HEK293 (cell line): ENCODE measurements around the gene LRRC49.

Experiments
- FEZF1 ChIP-seq: fragments of 450-650 bp; formaldehyde crosslinking; IDR thresholded peaks from 2 replicates; pipeline ENCODE4 v1.5.1; 2016; ENCODE audit warnings: missing biosample characterization, missing genetic modification characterization
- GLI4 ChIP-seq: fragments of 450-650 bp; formaldehyde crosslinking; IDR thresholded peaks from 2 replicates; pipeline ENCODE4 v1.5.1; 2016; ENCODE audit warnings: missing biosample characterization, missing genetic modification characterization
- GLIS2 ChIP-seq: fragments of 450-650 bp; formaldehyde crosslinking; IDR thresholded peaks from 2 replicates; pipeline ENCODE4 v1.5.1; 2016; ENCODE audit warnings: missing biosample characterization, missing genetic modification characterization
- PRDM2 ChIP-seq: fragments of 450-650 bp; formaldehyde crosslinking; IDR thresholded peaks from 2 replicates; pipeline ENCODE4 v1.5.1; 2016; ENCODE audit warnings: missing biosample characterization, missing genetic modification characterization, borderline replicate concordance
- RBAK ChIP-seq: fragments of 450-650 bp; formaldehyde crosslinking; IDR thresholded peaks from 2 replicates; pipeline ENCODE4 v1.5.1; 2016; ENCODE audit warnings: missing biosample characterization, missing genetic modification characterization
- SALL2 ChIP-seq: fragments of 450-650 bp; formaldehyde crosslinking; IDR thresholded peaks from 2 replicates; pipeline ENCODE4 v1.5.0; 2017; ENCODE audit warnings: missing biosample characterization, mild to moderate bottlenecking, missing genetic modification characterization, borderline replicate concordance
- SP7 ChIP-seq: fragments of 450-650 bp; formaldehyde crosslinking; IDR thresholded peaks from 2 replicates; pipeline ENCODE4 v1.5.1; 2016; ENCODE audit warnings: missing biosample characterization, missing genetic modification characterization
- ZBTB8A ChIP-seq: fragments of 450-650 bp; formaldehyde crosslinking; IDR thresholded peaks from 2 replicates; pipeline ENCODE4 v1.5.1; 2016; ENCODE audit warnings: missing biosample characterization, missing genetic modification characterization
- ZNF112 ChIP-seq: fragments of 450-650 bp; formaldehyde crosslinking; IDR thresholded peaks from 2 replicates; pipeline ENCODE4 v1.5.0; 2017; ENCODE audit warnings: missing biosample characterization, missing genetic modification characterization
- ZNF155 ChIP-seq: fragments of 450-650 bp; formaldehyde crosslinking; IDR thresholded peaks from 2 replicates; pipeline ENCODE4 v1.5.1; 2016; ENCODE audit warnings: missing biosample characterization, missing genetic modification characterization
- ZNF169 ChIP-seq: fragments of 450-650 bp; formaldehyde crosslinking; IDR thresholded peaks from 2 replicates; pipeline ENCODE4 v1.5.1; 2016; ENCODE audit warnings: missing biosample characterization, missing genetic modification characterization
- ZNF221 ChIP-seq: fragments of 450-650 bp; formaldehyde crosslinking; IDR thresholded peaks from 2 replicates; pipeline ENCODE4 v1.5.1; 2017; ENCODE audit warnings: missing biosample characterization, missing genetic modification characterization, borderline replicate concordance
- ZNF248 ChIP-seq: fragments of 450-650 bp; formaldehyde crosslinking; IDR thresholded peaks from 2 replicates; pipeline ENCODE4 v1.5.1; 2017; ENCODE audit warnings: missing biosample characterization, missing genetic modification characterization
- ZNF335 ChIP-seq: fragments of 450-650 bp; formaldehyde crosslinking; conservative IDR thresholded peaks from 2 replicates; pipeline ENCODE4 v1.5.1; 2016; ENCODE audit warnings: missing biosample characterization, missing genetic modification characterization
- ZNF350 ChIP-seq: fragments of 450-650 bp; formaldehyde crosslinking; IDR thresholded peaks from 2 replicates; pipeline ENCODE4 v1.5.0; 2017; ENCODE audit warnings: missing biosample characterization, mild to moderate bottlenecking, missing genetic modification characterization
- ZNF362 ChIP-seq: fragments of 450-650 bp; formaldehyde crosslinking; IDR thresholded peaks from 2 replicates; pipeline ENCODE4 v1.5.1; 2016; ENCODE audit warnings: missing biosample characterization, missing genetic modification characterization
- ZNF596 ChIP-seq: fragments of 450-650 bp; IDR thresholded peaks from 2 replicates; pipeline ENCODE4 v1.5.0; 2018; ENCODE audit warnings: missing biosample characterization, mild to moderate bottlenecking, missing genetic modification characterization, moderate library complexity
- ZNF610 ChIP-seq: fragments of 450-650 bp; formaldehyde crosslinking; IDR thresholded peaks from 2 replicates; pipeline ENCODE4 v1.5.1; 2016; ENCODE audit warnings: missing biosample characterization, missing genetic modification characterization, borderline replicate concordance
- ZNF624 ChIP-seq: fragments of 450-650 bp; formaldehyde crosslinking; IDR thresholded peaks from 2 replicates; pipeline ENCODE4 v1.5.1; 2017; ENCODE audit warnings: missing biosample characterization, missing genetic modification characterization
- ZNF660 ChIP-seq: fragments of 450-650 bp; IDR thresholded peaks from 2 replicates; pipeline ENCODE4 v1.5.1; 2018; ENCODE audit warnings: missing biosample characterization, mild to moderate bottlenecking, missing genetic modification characterization
- ZNF768 ChIP-seq: fragments of 450-650 bp; formaldehyde crosslinking; IDR thresholded peaks from 2 replicates; pipeline ENCODE4 v1.5.1; 2018; ENCODE audit warnings: missing biosample characterization, mild to moderate bottlenecking, missing genetic modification characterization
- ZNF776 ChIP-seq: fragments of 450-650 bp; formaldehyde crosslinking; IDR thresholded peaks from 2 replicates; pipeline ENCODE4 v1.5.0; 2017; ENCODE audit warnings: missing biosample characterization, missing genetic modification characterization, borderline replicate concordance
- ZSCAN23 ChIP-seq: fragments of 450-650 bp; formaldehyde crosslinking; IDR thresholded peaks from 2 replicates; pipeline ENCODE4 v1.5.1; 2016; ENCODE audit warnings: missing biosample characterization, missing genetic modification characterization
- ZXDB ChIP-seq: fragments of 450-650 bp; formaldehyde crosslinking; IDR thresholded peaks from 2 replicates; pipeline ENCODE4 v1.5.1; 2016; ENCODE audit warnings: missing biosample characterization, missing genetic modification characterization
- TF ChIP-seq, protein P1 (sequence below): fragments of 450-650 bp; formaldehyde crosslinking; IDR thresholded peaks from 2 replicates; pipeline ENCODE4 v1.5.1; 2016; ENCODE audit warnings: missing biosample characterization, missing genetic modification characterization
- TF ChIP-seq, protein P2 (sequence below): sonication (generic); formaldehyde crosslinking; IDR thresholded peaks from 2 replicates; pipeline ENCODE4 v1.8.1; 2022; ENCODE audit warnings: mild to moderate bottlenecking, moderate library complexity, missing genetic modification reagents
- TF ChIP-seq, protein P3 (sequence below): fragments of 450-650 bp; formaldehyde crosslinking; IDR thresholded peaks from 2 replicates; pipeline ENCODE4 v1.5.1; 2017; ENCODE audit warnings: missing biosample characterization, mild to moderate bottlenecking, missing genetic modification characterization, moderate library complexity
- TF ChIP-seq, protein P4 (sequence below): fragments of 450-650 bp; IDR thresholded peaks from 2 replicates; pipeline ENCODE4 v1.5.1; 2018; ENCODE audit warnings: missing biosample characterization, mild to moderate bottlenecking, missing genetic modification characterization

The LRRC49 gene

DNA sequence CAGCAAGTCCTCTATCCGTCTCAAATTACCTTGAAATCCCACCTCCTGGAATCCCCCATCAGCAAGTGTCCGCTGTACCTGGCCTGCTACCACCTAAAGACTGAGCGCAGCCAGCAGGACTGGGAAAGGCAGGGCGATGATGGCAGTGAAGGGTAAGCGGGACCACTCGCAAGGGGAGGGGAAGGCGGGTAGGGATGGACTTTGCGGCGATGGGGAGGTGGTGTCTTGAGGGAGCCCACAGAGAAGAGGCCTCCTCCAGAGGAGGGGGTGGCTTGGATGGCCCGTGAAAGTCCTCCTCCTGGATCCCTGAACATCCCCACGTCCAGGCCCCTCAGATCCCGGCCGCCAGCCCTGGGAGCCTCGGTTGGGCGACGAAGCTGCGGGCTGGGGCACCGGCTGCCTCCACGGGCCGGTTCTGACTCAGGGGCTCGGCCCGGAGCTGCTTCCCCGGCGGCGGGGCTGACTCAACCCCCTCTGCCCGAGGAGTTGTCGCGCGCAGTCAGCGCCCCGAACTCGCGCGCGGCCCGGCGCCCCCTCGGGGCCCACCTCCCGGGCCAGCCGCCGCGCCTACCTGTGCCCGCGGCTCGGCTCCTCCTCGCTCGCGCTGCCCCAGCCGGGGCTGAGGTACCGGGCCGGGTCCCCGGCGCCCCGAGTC lies 39.2 kb upstream of the LRRC49 start (continued):
- TF ChIP-seq ZNF155 (0 out of 2 replicates have a peak, but pooled peaks have one; percentile 42), ZNF776 (tag by site-specific recombination) (no peak), ZNF660 (peak; percentile 32), GLI4 (tag by site-specific recombination) (no peak), ZNF362 (tag by site-specific recombination) (no peak), ZNF610 (tag by site-specific recombination) (no peak), ZNF112 (tag by site-specific recombination) (no peak), FEZF1 (tag by site-specific recombination) (peak; percentile 81), ZNF248 (tag by site-specific recombination) (no peak), GLIS2 (tag by site-specific recombination) (peak; percentile 85), SALL2 (tag by site-specific recombination) (no peak), ZNF768 (no peak), RBAK (no peak), ZBTB8A (tag by site-specific recombination) (peak; percentile 63), SP7 (tag by site-specific recombination) (peak; percentile 66), ZXDB (tag by site-specific recombination) (no peak; the same call in 1 of the 2 replicates), ZNF169 (tag by site-specific recombination) (no peak), PRDM2 (tag by site-specific recombination) (no peak), ZSCAN23 (tag by site-specific recombination) (no peak), ZNF350 (no peak), ZNF624 (tag by site-specific recombination) (no peak; the same call in 1 of the 2 replicates), ZNF335 (peak; percentile 63; the same call in 1 of the 2 replicates), ZNF221 (tag by site-specific recombination) (no peak), ZNF596 (no peak)
- TF ChIP-seq, protein P1, sequence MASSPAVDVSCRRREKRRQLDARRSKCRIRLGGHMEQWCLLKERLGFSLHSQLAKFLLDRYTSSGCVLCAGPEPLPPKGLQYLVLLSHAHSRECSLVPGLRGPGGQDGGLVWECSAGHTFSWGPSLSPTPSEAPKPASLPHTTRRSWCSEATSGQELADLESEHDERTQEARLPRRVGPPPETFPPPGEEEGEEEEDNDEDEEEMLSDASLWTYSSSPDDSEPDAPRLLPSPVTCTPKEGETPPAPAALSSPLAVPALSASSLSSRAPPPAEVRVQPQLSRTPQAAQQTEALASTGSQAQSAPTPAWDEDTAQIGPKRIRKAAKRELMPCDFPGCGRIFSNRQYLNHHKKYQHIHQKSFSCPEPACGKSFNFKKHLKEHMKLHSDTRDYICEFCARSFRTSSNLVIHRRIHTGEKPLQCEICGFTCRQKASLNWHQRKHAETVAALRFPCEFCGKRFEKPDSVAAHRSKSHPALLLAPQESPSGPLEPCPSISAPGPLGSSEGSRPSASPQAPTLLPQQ (tag by site-specific recombination): peak; percentile 88
- TF ChIP-seq, protein P2, sequence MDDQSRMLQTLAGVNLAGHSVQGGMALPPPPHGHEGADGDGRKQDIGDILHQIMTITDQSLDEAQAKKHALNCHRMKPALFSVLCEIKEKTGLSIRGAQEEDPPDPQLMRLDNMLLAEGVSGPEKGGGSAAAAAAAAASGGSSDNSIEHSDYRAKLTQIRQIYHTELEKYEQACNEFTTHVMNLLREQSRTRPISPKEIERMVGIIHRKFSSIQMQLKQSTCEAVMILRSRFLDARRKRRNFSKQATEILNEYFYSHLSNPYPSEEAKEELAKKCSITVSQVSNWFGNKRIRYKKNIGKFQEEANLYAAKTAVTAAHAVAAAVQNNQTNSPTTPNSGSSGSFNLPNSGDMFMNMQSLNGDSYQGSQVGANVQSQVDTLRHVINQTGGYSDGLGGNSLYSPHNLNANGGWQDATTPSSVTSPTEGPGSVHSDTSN (CRISPR knock-in tag): no peak; the same call in 1 of the 2 replicates
- TF ChIP-seq, protein P3, sequence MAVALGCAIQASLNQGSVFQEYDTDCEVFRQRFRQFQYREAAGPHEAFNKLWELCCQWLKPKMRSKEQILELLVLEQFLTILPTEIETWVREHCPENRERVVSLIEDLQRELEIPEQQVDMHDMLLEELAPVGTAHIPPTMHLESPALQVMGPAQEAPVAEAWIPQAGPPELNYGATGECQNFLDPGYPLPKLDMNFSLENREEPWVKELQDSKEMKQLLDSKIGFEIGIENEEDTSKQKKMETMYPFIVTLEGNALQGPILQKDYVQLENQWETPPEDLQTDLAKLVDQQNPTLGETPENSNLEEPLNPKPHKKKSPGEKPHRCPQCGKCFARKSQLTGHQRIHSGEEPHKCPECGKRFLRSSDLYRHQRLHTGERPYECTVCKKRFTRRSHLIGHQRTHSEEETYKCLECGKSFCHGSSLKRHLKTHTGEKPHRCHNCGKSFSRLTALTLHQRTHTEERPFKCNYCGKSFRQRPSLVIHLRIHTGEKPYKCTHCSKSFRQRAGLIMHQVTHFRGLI: peak; percentile 46; the same call in 1 of the 2 replicates
- TF ChIP-seq, protein P4, sequence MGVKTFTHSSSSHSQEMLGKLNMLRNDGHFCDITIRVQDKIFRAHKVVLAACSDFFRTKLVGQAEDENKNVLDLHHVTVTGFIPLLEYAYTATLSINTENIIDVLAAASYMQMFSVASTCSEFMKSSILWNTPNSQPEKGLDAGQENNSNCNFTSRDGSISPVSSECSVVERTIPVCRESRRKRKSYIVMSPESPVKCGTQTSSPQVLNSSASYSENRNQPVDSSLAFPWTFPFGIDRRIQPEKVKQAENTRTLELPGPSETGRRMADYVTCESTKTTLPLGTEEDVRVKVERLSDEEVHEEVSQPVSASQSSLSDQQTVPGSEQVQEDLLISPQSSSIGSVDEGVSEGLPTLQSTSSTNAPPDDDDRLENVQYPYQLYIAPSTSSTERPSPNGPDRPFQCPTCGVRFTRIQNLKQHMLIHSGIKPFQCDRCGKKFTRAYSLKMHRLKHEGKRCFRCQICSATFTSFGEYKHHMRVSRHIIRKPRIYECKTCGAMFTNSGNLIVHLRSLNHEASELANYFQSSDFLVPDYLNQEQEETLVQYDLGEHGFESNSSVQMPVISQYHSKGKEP: no peak; the same call in 1 of the 2 replicates
